ENCODE results near the gene SLC7A10. TPM values are rescaled to one million over a fixed set of nuclear protein-coding genes. Genes with fewer than 3 reads are reported as not detected.

SLC7A10 gene
- total RNA-seq, 2 donors from 2014 or later = not detected

DNA sequence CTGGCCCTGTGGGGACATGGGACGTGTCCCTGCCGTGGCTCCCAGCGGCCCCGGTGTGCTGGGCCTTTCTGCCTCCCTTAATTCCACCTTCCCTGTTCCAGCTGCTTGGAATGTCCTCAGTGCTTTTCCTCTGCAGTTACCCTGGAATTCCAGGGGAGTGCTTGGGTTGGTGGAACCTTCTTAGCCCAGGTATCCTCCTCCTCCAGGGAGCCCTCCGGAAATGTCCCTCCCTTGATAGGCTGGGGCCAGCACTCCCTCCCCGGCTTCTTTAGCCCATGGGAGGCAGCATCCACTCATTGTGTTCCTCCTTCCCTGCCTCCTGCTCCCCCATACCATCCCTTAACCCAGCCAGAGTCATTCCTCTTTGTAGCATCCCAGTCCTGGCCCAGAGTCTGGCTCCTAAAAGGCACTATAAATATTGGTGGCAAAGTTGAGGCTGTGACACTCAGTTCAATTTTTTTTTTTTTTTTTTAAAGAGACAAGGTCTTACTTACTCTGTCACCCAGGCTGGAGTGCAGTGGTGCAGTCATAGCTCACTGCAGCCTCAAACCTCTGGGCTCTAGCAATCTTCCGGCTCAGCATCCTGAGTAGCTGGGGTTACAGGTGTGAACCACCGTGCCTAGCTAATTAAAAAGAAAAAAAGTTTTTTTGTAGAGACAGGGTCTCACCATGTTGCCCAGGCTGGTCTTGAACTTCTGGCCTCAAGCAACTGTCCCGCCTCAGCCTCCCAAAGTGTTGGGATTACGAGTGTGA, 13.7 kb upstream of the SLC7A10 start:
- no peak overlapping the region for H3K27ac Mint-ChIP-seq
- H3K4me3 Mint-ChIP-seq = no peak overlapping the region

DNA sequence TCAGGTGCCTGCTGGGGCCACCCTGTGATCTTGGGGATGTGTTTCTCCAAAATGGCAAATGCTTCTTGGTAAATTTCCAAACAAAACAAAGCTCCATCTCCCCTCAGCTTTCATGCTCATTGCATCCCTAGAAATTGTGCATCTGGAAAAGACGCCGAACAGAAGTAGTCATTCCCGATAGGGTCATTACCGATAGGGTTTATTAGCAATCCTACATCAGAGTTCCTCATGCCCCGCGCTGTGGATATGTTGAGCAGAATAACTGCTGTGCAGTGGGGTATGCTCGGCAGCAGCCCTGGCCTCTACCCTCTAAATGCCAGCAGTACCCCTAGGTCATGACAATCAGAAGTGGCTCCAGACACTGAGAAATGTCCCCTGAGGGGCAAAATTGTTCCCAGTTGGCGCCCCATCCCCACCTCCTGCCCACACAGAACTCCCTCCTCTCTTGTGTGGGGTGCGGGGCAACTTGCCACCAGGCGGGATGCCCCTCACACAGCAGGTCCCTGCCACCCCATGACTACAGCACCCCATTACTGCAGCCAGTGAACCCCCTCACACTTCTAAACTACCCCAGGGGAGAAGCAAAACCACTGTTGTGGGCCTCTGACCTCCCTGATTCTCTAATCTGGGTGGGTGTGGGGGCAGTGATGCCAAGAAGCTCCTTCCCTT, 13.0 kb upstream of the SLC7A10 start:
- H3K4me3 Mint-ChIP-seq = no peak overlapping the region
- ATAC-seq (no peak), DNase-seq (ENCODE audit: low spot score) (peak; percentile 28)
- peaks cover 11 to 17% of the 10 kb centered on the region in 2 donors for H3K4me1 Mint-ChIP-seq (ENCODE audit: low read depth in 2 of 2)
- H3K36me3 Mint-ChIP-seq = no peaks in the 10 kb centered on the region
- no peak overlapping the region for H3K27ac Mint-ChIP-seq
- H3K9me3 Mint-ChIP-seq = no peaks in the 10 kb centered on the region
- no peaks in the 10 kb centered on the region for H3K27me3 Mint-ChIP-seq

More for the DNA sequence above, 13.7 kb upstream of the SLC7A10 start:
- Mint-ChIP-seq H3K36me3 (no peaks in the 10 kb centered on the region), H3K27me3 (no peaks in the 10 kb centered on the region), H3K9me3 (no peaks in the 10 kb centered on the region), H3K4me1 (ENCODE audit: low read depth in 2 of 2) (peaks cover 11 to 17% of the 10 kb centered on the region in 2 donors)
- ATAC-seq (no peak), DNase-seq (ENCODE audit: low spot score) (no peak)

DNA sequence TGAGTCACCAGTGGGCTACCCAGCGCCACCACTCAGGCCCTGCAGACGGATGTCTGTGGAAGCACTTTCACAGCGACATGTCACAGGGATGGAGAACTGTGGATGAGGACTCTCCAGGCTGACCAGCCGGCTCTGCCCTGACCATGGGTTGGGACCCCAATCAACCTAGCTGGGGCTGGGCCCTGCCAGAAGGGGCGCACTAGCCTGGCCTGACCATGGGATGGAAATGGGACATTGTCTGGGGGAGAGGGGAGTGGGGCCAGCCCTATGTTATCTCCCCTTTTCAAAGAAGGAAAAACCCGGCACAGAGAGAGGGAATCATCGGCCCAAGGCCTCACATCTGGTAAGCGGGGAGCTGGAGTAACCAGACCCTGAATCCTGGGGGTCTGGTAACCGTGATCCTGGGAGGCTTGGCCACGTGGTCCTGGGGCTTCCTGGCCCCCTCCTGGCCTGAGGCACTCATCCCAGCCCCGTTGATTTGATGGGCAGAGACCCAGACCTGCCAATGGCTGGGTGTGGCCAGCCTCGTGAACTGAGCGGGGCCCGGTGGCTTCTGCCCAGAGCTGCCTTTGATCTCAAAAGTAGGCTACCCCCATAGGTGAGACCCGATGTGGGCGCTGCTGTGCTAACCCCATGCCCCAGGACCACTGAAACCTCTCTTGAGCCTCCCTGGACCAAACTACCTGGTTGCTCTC, 11.2 kb upstream of the SLC7A10 start:
- ATAC-seq = no peak
- peak; percentile 53 for DNase-seq (ENCODE audit: low spot score)
- H3K9me3 Mint-ChIP-seq = no peaks in the 10 kb centered on the region
- H3K4me3 Mint-ChIP-seq = no peak overlapping the region
- peaks cover 8 to 17% of the 10 kb centered on the region in 2 donors for H3K4me1 Mint-ChIP-seq (ENCODE audit: low read depth in 2 of 2)
- no peaks in the 10 kb centered on the region for H3K27me3 Mint-ChIP-seq
- no peaks in the 10 kb centered on the region for H3K36me3 Mint-ChIP-seq
- H3K27ac Mint-ChIP-seq = no peak overlapping the region

DNA sequence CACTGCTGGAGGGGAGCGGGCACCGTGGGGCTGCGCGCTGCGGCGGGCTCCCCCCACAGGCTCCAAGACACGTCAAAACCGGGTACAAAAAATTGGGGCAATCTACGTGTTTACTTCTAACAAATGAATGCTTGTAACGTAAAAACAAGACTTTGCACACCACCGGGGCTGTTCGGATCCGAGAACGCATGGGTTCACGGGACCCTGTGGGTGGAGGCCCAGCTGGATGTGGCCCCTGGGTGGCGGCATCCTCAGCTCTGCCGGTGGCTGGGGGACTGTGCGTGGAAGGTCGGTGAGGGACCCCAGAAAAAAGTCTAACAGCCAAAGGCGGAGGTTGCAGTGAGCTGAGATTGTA, 10.3 kb upstream of the SLC7A10 start:
- no peak for ATAC-seq

DNA sequence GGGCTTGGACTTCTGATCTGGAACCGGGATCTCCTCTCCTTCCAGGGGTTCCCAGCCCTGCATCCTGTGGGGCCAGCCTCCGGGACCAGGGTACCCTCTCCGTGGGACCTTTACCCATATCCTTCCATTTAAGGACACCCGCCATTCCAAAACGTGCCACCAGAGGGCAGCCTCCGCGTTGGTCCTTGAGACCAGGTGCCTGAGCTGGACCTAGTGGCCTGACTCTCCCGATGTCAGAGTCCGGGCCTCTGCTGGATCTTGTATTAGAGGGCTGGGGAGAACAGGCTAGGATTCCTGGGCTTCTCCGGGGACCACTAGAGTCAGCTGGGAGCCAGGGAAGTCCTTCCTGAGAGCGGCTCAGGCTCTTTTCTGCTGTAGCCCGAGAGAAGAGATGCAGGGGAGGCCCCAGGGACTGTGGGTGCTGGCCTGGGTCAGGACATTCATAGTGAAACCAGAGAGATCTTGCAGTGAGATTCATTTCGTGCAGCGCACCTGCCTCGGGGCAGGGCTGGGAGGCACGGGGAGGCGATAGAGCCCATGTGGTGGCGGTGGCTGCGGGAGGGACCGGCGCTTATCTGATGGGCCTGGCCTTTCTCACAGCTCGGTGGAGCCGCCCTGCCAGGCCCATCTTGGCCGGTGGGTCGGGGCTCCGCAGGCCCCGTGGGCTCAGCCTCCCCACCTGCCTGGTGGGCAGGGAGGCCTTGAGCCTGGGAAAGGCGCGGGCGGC, 9.8 kb upstream of the SLC7A10 start:
- H3K9me3 Mint-ChIP-seq = no peaks in the 10 kb centered on the region
- peak; percentile 82 for DNase-seq (ENCODE audit: low spot score)
- no peaks in the 10 kb centered on the region for H3K36me3 Mint-ChIP-seq
- ATAC-seq = peak; percentile 69 to 86
- no peak overlapping the region for H3K27ac Mint-ChIP-seq
- peaks cover 6 to 7% of the 10 kb centered on the region in 2 donors for H3K27me3 Mint-ChIP-seq
- H3K4me1 Mint-ChIP-seq (ENCODE audit: low read depth in 2 of 2) = peaks cover 8 to 17% of the 10 kb centered on the region in 2 donors
- H3K4me3 Mint-ChIP-seq = peak overlapping the region; percentile 29

More for the DNA sequence above, 10.3 kb upstream of the SLC7A10 start:
- no peak overlapping the region for H3K4me3 Mint-ChIP-seq
- peaks cover under 1 to 2% of the 10 kb centered on the region in 2 donors for H3K27me3 Mint-ChIP-seq
- peaks cover 8 to 17% of the 10 kb centered on the region in 2 donors for H3K4me1 Mint-ChIP-seq (ENCODE audit: low read depth in 2 of 2)
- DNase-seq (ENCODE audit: low spot score) = peak; percentile 48
- H3K9me3 Mint-ChIP-seq = no peaks in the 10 kb centered on the region
- no peaks in the 10 kb centered on the region for H3K36me3 Mint-ChIP-seq
- no peak overlapping the region for H3K27ac Mint-ChIP-seq

DNA sequence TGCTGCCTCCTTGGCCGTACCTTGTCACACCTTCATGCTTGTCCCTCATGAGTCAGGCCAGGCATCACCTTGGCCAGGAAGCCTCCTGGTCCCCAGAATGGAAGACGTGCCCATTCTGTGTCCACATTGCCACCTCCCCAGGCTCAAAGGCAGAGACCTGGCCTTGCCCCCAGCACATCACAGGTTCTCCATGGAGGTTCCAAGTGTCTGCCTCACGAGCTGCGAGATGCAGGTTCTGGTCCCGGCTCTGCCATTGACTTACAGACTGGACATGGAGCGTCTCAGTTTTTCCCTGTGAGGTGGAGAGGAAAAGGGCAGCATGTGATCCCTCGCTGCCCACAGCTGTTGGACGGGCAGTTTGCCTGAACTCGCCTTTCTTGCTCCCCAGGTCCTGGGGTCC, 9.1 kb upstream of the SLC7A10 start:
- Mint-ChIP-seq H3K27ac (no peak overlapping the region), H3K4me1 (ENCODE audit: low read depth in 2 of 2) (peaks cover 6 to 17% of the 10 kb centered on the region in 2 donors), H3K4me3 (no peak overlapping the region), H3K27me3 (peaks cover 6 to 9% of the 10 kb centered on the region in 2 donors), H3K36me3 (no peaks in the 10 kb centered on the region), H3K9me3 (no peaks in the 10 kb centered on the region)
- DNase-seq (ENCODE audit: low spot score) = peak; percentile 42
- ATAC-seq = no peak

DNA sequence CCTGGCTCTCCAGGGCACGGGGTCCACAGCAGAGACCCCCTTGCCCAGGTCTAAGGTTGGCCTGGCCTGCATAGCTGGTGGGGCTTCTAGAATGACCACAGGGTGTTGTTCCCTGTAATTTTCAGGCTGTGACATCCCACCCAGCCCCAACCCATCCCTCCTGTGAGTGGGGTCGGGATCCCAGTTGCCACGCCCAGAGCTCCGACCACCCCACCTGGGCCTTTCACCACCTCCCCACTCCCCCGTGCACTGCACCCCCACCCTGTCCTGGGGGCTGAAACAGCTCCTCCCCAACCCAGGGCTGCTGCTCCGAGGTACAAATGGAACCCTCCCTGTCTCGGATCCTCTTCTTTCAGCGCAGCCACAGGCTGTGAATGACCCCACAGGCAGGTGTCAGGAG, 8.4 kb upstream of the SLC7A10 start:
- Mint-ChIP-seq H3K36me3 (no peaks in the 10 kb centered on the region), H3K27me3 (peaks cover 6 to 9% of the 10 kb centered on the region in 2 donors), H3K27ac (no peak overlapping the region), H3K9me3 (no peaks in the 10 kb centered on the region), H3K4me1 (ENCODE audit: low read depth in 2 of 2) (peaks cover 3 to 10% of the 10 kb centered on the region in 2 donors), H3K4me3 (no peak overlapping the region)
- no peak for ATAC-seq
- DNase-seq (ENCODE audit: low spot score) = peak; percentile 41

DNA sequence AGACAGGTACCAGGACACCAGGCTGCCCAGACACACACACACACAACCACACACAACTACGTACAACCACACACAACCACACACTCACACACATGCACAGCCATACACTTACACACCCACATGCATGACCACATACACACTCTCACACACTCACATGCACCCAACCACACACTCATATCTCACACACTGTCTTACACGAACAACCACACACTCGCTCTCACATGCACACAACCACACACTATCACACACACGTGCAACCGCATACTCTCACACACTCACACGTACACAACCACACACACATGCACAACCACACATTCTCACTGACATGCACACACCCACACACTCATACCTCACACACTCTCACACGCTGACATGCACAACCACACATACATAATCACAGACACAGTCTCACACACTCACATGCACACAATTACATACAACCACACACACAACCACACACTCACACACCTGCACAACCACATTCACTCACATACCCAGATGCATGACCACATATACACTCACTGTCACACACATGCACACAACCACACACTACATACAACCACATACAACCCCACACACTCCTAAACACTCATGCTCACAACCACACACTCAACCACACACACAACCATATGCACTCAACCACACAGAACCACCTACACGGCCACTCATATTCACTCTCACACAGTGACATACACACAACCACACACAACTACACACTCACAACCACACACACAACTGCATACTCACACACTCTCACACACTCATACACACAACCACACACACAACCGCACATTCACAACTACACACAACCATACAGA, 7.6 kb upstream of the SLC7A10 start:
- peaks cover 3 to 7% of the 10 kb centered on the region in 2 donors for H3K4me1 Mint-ChIP-seq (ENCODE audit: low read depth in 2 of 2)
- peaks cover 11 to 16% of the 10 kb centered on the region in 2 donors for H3K27me3 Mint-ChIP-seq
- no peak overlapping the region for H3K4me3 Mint-ChIP-seq
- H3K36me3 Mint-ChIP-seq = peaks cover 6% of the 10 kb centered on the region
- no peak for DNase-seq (ENCODE audit: low spot score)
- ATAC-seq = no peak
- peaks cover 3% of the 10 kb centered on the region for H3K9me3 Mint-ChIP-seq
- H3K27ac Mint-ChIP-seq = no peak overlapping the region

DNA sequence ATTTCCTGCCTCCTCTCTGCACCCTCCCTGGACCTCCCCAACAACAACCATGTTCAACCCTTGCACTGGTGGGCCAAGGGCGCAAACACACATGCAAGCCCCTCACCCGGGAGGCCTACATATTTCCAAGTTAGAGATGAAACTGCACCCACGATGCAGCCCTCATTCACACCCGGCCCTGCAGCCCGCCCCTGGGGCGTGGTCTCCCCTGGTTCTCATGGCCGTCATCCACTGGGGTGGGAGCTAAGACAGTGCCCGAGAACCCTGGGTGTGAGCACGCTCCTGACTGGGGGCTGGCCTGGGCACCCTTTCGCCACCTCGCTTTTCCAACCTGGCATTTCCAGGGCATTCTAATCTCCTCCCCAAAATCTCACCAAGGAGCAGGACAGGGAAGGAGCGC, 7.0 kb upstream of the SLC7A10 start:
- ATAC-seq (no peak), DNase-seq (ENCODE audit: low spot score) (no peak)
- H3K27me3 Mint-ChIP-seq = peaks cover 15 to 22% of the 10 kb centered on the region in 2 donors

DNA sequence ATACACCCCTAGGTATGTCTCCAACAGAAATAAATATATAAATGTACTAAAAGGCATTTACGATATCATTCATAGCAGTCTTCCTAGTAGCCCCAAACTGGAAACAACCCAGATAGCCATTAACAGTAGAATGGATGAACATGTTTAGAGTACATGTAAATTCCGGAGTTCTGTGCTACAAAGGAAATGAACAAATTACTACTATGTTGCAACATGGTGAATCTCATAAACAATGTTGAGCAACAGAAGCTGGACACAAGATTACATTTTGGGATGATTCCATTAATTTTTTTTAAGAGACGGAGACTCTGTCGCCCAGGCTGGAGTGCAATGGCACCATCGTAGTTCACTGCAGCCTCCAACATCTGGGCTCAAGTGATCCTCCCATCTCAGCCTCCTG, 5.9 kb upstream of the SLC7A10 start:
- Mint-ChIP-seq H3K4me3 (no peak overlapping the region), H3K27me3 (peaks cover 21 to 27% of the 10 kb centered on the region in 2 donors), H3K4me1 (ENCODE audit: low read depth in 2 of 2) (peaks cover 4 to 7% of the 10 kb centered on the region in 2 donors), H3K36me3 (peaks cover 16% of the 10 kb centered on the region), H3K9me3 (peaks cover 6% of the 10 kb centered on the region), H3K27ac (no peak overlapping the region)
- DNase-seq (ENCODE audit: low spot score) (no peak), ATAC-seq (no peak)

More for the DNA sequence above, 7.0 kb upstream of the SLC7A10 start:
- Mint-ChIP-seq H3K36me3 (peaks cover 12% of the 10 kb centered on the region), H3K9me3 (peaks cover 6% of the 10 kb centered on the region), H3K4me1 (ENCODE audit: low read depth in 2 of 2) (peaks cover 3 to 7% of the 10 kb centered on the region in 2 donors), H3K4me3 (no peak overlapping the region), H3K27ac (no peak overlapping the region)

DNA sequence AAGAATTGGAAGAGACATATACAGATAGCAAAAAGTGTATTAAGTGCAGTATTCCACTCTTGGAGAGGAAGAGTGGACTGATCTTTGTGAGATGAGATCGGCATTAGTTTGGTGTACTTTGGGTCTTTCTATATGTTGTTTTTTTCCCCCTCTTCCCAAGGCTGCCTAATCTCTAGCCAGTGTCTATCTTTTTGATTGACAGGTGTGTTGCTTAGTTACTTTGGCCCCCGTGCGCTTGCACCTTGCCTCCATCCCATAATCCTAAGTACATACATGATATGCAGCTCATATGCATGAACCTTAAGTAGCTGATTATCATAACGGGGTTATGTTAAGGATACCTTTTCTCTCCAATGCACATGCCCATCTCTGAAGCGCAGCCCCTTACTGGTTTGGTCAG, 4.3 kb upstream of the SLC7A10 start:
- no peak for DNase-seq (ENCODE audit: low spot score)
- peaks cover 16% of the 10 kb centered on the region for H3K36me3 Mint-ChIP-seq

DNA sequence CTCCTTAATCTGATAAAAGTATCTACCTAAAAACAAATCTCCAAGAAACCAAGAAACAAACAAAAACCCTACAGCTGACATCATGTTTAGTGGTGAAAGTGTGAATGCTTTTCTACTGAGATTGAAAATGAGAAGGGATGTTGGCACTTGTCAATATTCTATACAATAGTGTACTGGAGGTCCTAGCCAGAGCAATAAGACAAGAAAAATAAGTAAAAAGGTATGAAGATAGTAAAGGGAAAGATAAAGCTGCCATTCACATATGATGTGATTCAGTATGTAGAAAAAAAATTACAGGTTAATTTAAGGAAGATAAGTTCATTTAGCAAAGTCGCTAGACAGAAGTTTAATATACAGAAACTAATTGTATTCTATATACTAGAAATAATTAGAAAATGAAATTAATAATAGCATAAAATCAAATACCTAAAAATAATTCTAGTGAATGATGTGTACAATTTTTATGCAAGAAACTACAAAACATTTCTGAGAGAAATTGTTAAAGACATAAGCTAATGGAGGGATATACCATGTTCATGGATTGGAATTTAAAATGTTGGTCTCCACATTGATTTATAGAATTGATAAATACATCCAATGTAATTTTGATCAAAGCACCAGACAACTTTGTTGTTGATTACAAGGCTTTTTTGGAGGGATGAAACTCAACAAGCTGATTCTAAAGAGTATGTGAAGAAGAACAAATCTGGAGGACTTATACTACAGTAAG, 2.4 kb upstream of the SLC7A10 start:
- peaks cover 28 to 30% of the 10 kb centered on the region in 2 donors for H3K27me3 Mint-ChIP-seq

More for the DNA sequence above, 4.3 kb upstream of the SLC7A10 start:
- peaks cover under 1 to 8% of the 10 kb centered on the region in 2 donors for H3K4me1 Mint-ChIP-seq (ENCODE audit: low read depth in 2 of 2)
- ATAC-seq = no peak
- peaks cover 6% of the 10 kb centered on the region for H3K9me3 Mint-ChIP-seq
- no peak overlapping the region for H3K27ac Mint-ChIP-seq
- peaks cover 27 to 28% of the 10 kb centered on the region in 2 donors for H3K27me3 Mint-ChIP-seq
- no peak overlapping the region for H3K4me3 Mint-ChIP-seq

More for the DNA sequence above, 2.4 kb upstream of the SLC7A10 start:
- Mint-ChIP-seq H3K27ac (no peak overlapping the region), H3K4me1 (ENCODE audit: low read depth in 2 of 2) (peaks cover 0 to 9% of the 10 kb centered on the region in 2 donors), H3K9me3 (peaks cover 6% of the 10 kb centered on the region), H3K4me3 (no peak overlapping the region), H3K36me3 (peaks cover 16% of the 10 kb centered on the region)
- ATAC-seq = no peak
- DNase-seq (ENCODE audit: low spot score) = no peak

Measured in natural killer cell treated with Interleukin-12 subunit alpha and Interleukin-12 subunit beta and Interleukin-15 and Interleukin-18, amount 100 ng/mL, for 72 hours (primary cell).